ENCODE results near the gene WNT1. TPM values are rescaled to one million over a fixed set of nuclear protein-coding genes. Genes with fewer than 3 reads are reported as not detected.

Gene WNT1
- total RNA-seq, 2 donors from 2014 or later: not detected

GRCh38 chr12:48966177-48966895, 11.8 kb upstream of the WNT1 start:
- intact Hi-C loops (cut with DNase I): no loop called here
- H3K9me3 ChIP-seq: no peaks in the 10 kb centered on the region
- TF ChIP-seq POLR2AphosphoS5 (IDR thresholded peaks at IDR 0.05) (no peak), POLR2A (IDR thresholded peaks at IDR 0.05) (no peak)
- TF ChIP-seq, protein P1, sequence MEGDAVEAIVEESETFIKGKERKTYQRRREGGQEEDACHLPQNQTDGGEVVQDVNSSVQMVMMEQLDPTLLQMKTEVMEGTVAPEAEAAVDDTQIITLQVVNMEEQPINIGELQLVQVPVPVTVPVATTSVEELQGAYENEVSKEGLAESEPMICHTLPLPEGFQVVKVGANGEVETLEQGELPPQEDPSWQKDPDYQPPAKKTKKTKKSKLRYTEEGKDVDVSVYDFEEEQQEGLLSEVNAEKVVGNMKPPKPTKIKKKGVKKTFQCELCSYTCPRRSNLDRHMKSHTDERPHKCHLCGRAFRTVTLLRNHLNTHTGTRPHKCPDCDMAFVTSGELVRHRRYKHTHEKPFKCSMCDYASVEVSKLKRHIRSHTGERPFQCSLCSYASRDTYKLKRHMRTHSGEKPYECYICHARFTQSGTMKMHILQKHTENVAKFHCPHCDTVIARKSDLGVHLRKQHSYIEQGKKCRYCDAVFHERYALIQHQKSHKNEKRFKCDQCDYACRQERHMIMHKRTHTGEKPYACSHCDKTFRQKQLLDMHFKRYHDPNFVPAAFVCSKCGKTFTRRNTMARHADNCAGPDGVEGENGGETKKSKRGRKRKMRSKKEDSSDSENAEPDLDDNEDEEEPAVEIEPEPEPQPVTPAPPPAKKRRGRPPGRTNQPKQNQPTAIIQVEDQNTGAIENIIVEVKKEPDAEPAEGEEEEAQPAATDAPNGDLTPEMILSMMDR (IDR thresholded peaks at IDR 0.05): no peak
- no peaks in the 10 kb centered on the region for H3K4me1 ChIP-seq (replicated peaks)
- H3K27me3 ChIP-seq (replicated peaks; ENCODE audit: insufficient read depth): peaks cover 7% of the 10 kb centered on the region
- 69% methylated on average over 14 of the region's 20 CpGs for WGBS
- no peak overlapping the region for H3K4me3 ChIP-seq
- no peak overlapping the region for H3K27ac ChIP-seq
- H3K36me3 ChIP-seq: no peaks in the 10 kb centered on the region
- no peak for DNase-seq (ENCODE audit: low spot score)

GRCh38 chr12:48967991-48968390, 10.1 kb upstream of the WNT1 start:
- no peak overlapping the region for H3K27ac ChIP-seq
- no peaks in the 10 kb centered on the region for H3K36me3 ChIP-seq
- no peaks in the 10 kb centered on the region for H3K9me3 ChIP-seq
- TF ChIP-seq, protein P1 (IDR thresholded peaks at IDR 0.05): no peak
- no peak for TF ChIP-seq POLR2A (IDR thresholded peaks at IDR 0.05)
- TF ChIP-seq POLR2AphosphoS5 (IDR thresholded peaks at IDR 0.05): no peak
- H3K4me3 ChIP-seq: no peak overlapping the region
- no peaks in the 10 kb centered on the region for H3K4me1 ChIP-seq (replicated peaks)
- intact Hi-C loops (cut with DNase I): no loop called here
- WGBS: 87% methylated on average over 7 of the region's 7 CpGs
- H3K27me3 ChIP-seq (replicated peaks; ENCODE audit: insufficient read depth): peaks cover 15% of the 10 kb centered on the region
- no peak for DNase-seq (ENCODE audit: low spot score)

- no peak overlapping the region for H3K27ac ChIP-seq
- H3K36me3 ChIP-seq: no peaks in the 10 kb centered on the region
- TF ChIP-seq, protein P1 (IDR thresholded peaks at IDR 0.05): no peak
- TF ChIP-seq POLR2AphosphoS5 (IDR thresholded peaks at IDR 0.05) (no peak), POLR2A (IDR thresholded peaks at IDR 0.05) (no peak)
- intact Hi-C loops (cut with DNase I): no loop called here
- no peak overlapping the region for H3K4me3 ChIP-seq
- no peaks in the 10 kb centered on the region for H3K4me1 ChIP-seq (replicated peaks)
- DNase-seq (ENCODE audit: low spot score): no peak
- no peaks in the 10 kb centered on the region for H3K9me3 ChIP-seq
- WGBS: 80% methylated on average over 3 of the region's 3 CpGs
- peaks cover 16% of the 10 kb centered on the region for H3K27me3 ChIP-seq (replicated peaks; ENCODE audit: insufficient read depth)
Measured at GRCh38 chr12:48968467-48968866, 9.7 kb upstream of the WNT1 start.

GRCh38 chr12:48969160-48969771, 8.9 kb upstream of the WNT1 start:
- Histone ChIP-seq H3K27me3 (replicated peaks; ENCODE audit: insufficient read depth) (peaks cover 17% of the 10 kb centered on the region), H3K4me1 (replicated peaks) (no peaks in the 10 kb centered on the region), H3K4me3 (no peak overlapping the region), H3K9me3 (no peaks in the 10 kb centered on the region), H3K27ac (no peak overlapping the region), H3K36me3 (no peaks in the 10 kb centered on the region)
- WGBS: 48% methylated on average over 8 of the region's 8 CpGs
- no peak for TF ChIP-seq POLR2A (IDR thresholded peaks at IDR 0.05)
- no peak for TF ChIP-seq POLR2AphosphoS5 (IDR thresholded peaks at IDR 0.05)
- TF ChIP-seq, protein P1 (IDR thresholded peaks at IDR 0.05): no peak
- DNase-seq (ENCODE audit: low spot score): no peak
- intact Hi-C loops (cut with DNase I): no loop called here

Data from prostate gland (tissue), 2 donors.